Omental fat pad (tissue), 4 donors: ENCODE results near the gene USP48. TPM values are rescaled to one million over a fixed set of nuclear protein-coding genes. Genes with fewer than 3 reads are reported as not detected.

Experiments used
- ATAC-seq: fragments of 150-250 bp; one replicate; pipeline ENCODE4 v1.9.1; 2016; ENCODE audit warnings: mild to moderate bottlenecking, moderate library complexity; ENCODE audit not compliant: low FRiP score
- DNase-seq: peaks from one replicate; pipeline ENCODE4 v3.0.0-alpha.2; 2019; ENCODE audit warnings: low spot score
- CTCF ChIP-seq, 3 donors: fragments of 450-650 bp; IDR thresholded peaks; one replicate each; pipeline ENCODE4 v1.5.1; 2016 to 2017; ENCODE audit warnings: antibody characterized with exemption in 3 of 3, mild to moderate bottlenecking in 3 of 3, moderate library complexity in 2 of 3
- total RNA-seq, 4 donors: library from RNA; depleted of rRNA; stranded (reverse); fragments of >200 nt; gene quantifications; one replicate each; pipeline ENCODE4 v1.1.0, GENCODE V29; 2016

Gene USP48
- total RNA-seq, 4 donors from 2014 or later = 30.5 to 49.8 (median 39.5) TPM

GRCh38 chr1:21640653-21641052 is 142.3 kb downstream of the USP48 start:
- ATAC-seq (no peak), DNase-seq (no peak)
- TF ChIP-seq CTCF (IDR thresholded peaks at IDR 0.05) = no peak

- DNase-seq (no peak), ATAC-seq (no peak)
- TF ChIP-seq CTCF (IDR thresholded peaks at IDR 0.05) = no peak
Observed at GRCh38 chr1:21639594-21640041, 143.3 kb downstream of the USP48 start.

GRCh38 chr1:21638531-21639341 is 144.2 kb downstream of the USP48 start:
- DNase-seq (no peak), ATAC-seq (peak; percentile 80)
- TF ChIP-seq CTCF (IDR thresholded peaks at IDR 0.05) = no peak

GRCh38 chr1:21637514-21637913 is 145.4 kb downstream of the USP48 start:
- TF ChIP-seq CTCF (IDR thresholded peaks at IDR 0.05) = no peak

GRCh38 chr1:21636029-21636428 is 146.9 kb downstream of the USP48 start:
- ATAC-seq (no peak), DNase-seq (no peak)
- no peak for TF ChIP-seq CTCF (IDR thresholded peaks at IDR 0.05)

More at GRCh38 chr1:21637514-21637913, 145.4 kb downstream of the USP48 start:
- no peak for ATAC-seq
- DNase-seq = no peak

- no peak for ATAC-seq
- no peak for TF ChIP-seq CTCF (IDR thresholded peaks at IDR 0.05)
- DNase-seq = no peak
Observed at GRCh38 chr1:21634806-21635535, 148.0 kb downstream of the USP48 start.
